Prostate gland (tissue), 2 donors: ENCODE results near the gene PCED1A. TPM values are rescaled to one million over a fixed set of nuclear protein-coding genes. Genes with fewer than 3 reads are reported as not detected.
"Not testable (repeated sequence)": the region's sequence is repeated elsewhere in the genome, so short reads cannot be mapped to it uniquely, and the experiment has no call there.

Experiments
- DNase-seq: peaks from one replicate; pipeline ENCODE4 v3.0.0-alpha.2; 2019; ENCODE audit warnings: low spot score
- H3K27ac ChIP-seq, 2 donors: fragments of 200-600 bp; sonication (generic); 2 replicates each; pipeline ENCODE4 v1.5.1; 2017 to 2019
- H3K27me3 ChIP-seq: fragments of 200-600 bp; sonication (generic); replicated peaks from 2 replicates; pipeline ENCODE4 v1.5.1; 2019; ENCODE audit not compliant: insufficient read depth
- H3K36me3 ChIP-seq, 2 donors: fragments of 200-600 bp; sonication (generic); 1 replicate in 1 of 2; 2 replicates in 1 of 2; pipeline versions ENCODE4 v1.5.1 to v1.8.1; 2017 to 2019
- H3K4me1 ChIP-seq: fragments of 200-600 bp; sonication (generic); replicated peaks from 2 replicates; pipeline ENCODE4 v1.5.1; 2019
- H3K4me3 ChIP-seq, 2 donors: fragments of 200-600 bp; sonication (generic); 2 replicates each; pipeline ENCODE4 v1.5.1; 2017 to 2019
- H3K9me3 ChIP-seq: fragments of 200-600 bp; sonication (generic); 2 replicates; pipeline ENCODE4 v1.5.1; 2017
- CTCF ChIP-seq, 4 experiments: fragments of 200-600 bp in 2 of 4; fragments of 450-650 bp in 2 of 4; sonication (generic) in 2 of 4; IDR thresholded peaks; 1 replicate in 3 of 4; 2 replicates in 1 of 4; pipeline ENCODE4 v1.5.1; 2016 to 2019; ENCODE audit warnings: antibody characterized with exemption in 4 of 4, mild to moderate bottlenecking in 2 of 4, moderate library complexity in 2 of 4
- POLR2A ChIP-seq: fragments of 450-650 bp; IDR thresholded peaks from one replicate; pipeline ENCODE4 v1.6.1; 2016; ENCODE audit warnings: antibody characterized with exemption, mild to moderate bottlenecking
- POLR2AphosphoS5 ChIP-seq: sonication (generic); formaldehyde crosslinking; IDR thresholded peaks from one replicate; pipeline ENCODE4 v1.6.1; 2017; ENCODE audit warnings: antibody characterized with exemption
- WGBS: methylation state at CpG from one replicate; pipeline ENCODE4 v1.1.5; 2018; 5-methylcytosine and 5-hydroxymethylcytosine counted together
- intact Hi-C: fragments of 100-400 bp; cut with DNase I; formaldehyde crosslinking; loops from one replicate; pipeline ENCODE4 v1.14.2; 2022
- total RNA-seq, 2 donors: library from RNA; depleted of rRNA; stranded (reverse); fragments of >200 nt; gene quantifications; one replicate each; pipeline ENCODE4 v1.1.0, GENCODE V29; 2016

Gene PCED1A
- total RNA-seq, 2 donors from 2014 or later: 54.8 to 58.1 TPM

- no peak for DNase-seq
- H3K9me3 ChIP-seq: no peaks in the 10 kb centered on the region
- TF ChIP-seq POLR2A (no peak), POLR2AphosphoS5 (no peak)
- no peaks in the 10 kb centered on the region for H3K36me3 ChIP-seq
- no peaks in the 10 kb centered on the region for H3K27me3 ChIP-seq
- H3K4me3 ChIP-seq: no peak within 1 kb of the TSS
- no peaks in the 10 kb centered on the region for H3K4me1 ChIP-seq
- H3K27ac ChIP-seq: no peak within 1 kb of the TSS
- intact Hi-C loops: no loop called here
- WGBS: 26% methylated on average over 5 of the region's 5 CpGs
These were observed 25.8 kb downstream of the PCED1A start, which contains the start of gene C20orf141 for GRCh38 chr20:2814587-2815051. Gene C20orf141, plus strand, starts transcription at chr20:2814987. Its CDS starts 198 bp downstream, at chr20:2815185.

GRCh38 chr20:2814076-2814475 lies 26.4 kb downstream of the PCED1A start:
- no peak overlapping the region for H3K27ac ChIP-seq
- no peak overlapping the region for H3K4me3 ChIP-seq
- WGBS: 95% methylated on average over 1 of the region's 1 CpG
- DNase-seq: no peak
- intact Hi-C loops: no loop called here
- H3K36me3 ChIP-seq: no peaks in the 10 kb centered on the region
- H3K27me3 ChIP-seq: no peaks in the 10 kb centered on the region
- H3K9me3 ChIP-seq: no peaks in the 10 kb centered on the region
- H3K4me1 ChIP-seq: no peaks in the 10 kb centered on the region
- TF ChIP-seq POLR2A: no peak
- TF ChIP-seq POLR2AphosphoS5: no peak
- TF ChIP-seq CTCF (IDR thresholded peaks at IDR 0.05): no peak

- H3K4me3 ChIP-seq: no peak overlapping the region
- intact Hi-C loops: no loop called here
- DNase-seq: no peak
- TF ChIP-seq POLR2A (no peak), CTCF (IDR thresholded peaks at IDR 0.05) (no peak), POLR2AphosphoS5 (no peak)
- H3K36me3 ChIP-seq: no peaks in the 10 kb centered on the region
- H3K27me3 ChIP-seq: no peaks in the 10 kb centered on the region
- no peaks in the 10 kb centered on the region for H3K4me1 ChIP-seq
- no peaks in the 10 kb centered on the region for H3K9me3 ChIP-seq
- WGBS: 95% methylated on average over 3 of the region's 3 CpGs
- H3K27ac ChIP-seq: no peak overlapping the region
These were observed 28.3 kb downstream of the PCED1A start for GRCh38 chr20:2812189-2812588.

- no peak for DNase-seq
- no peak for TF ChIP-seq POLR2AphosphoS5
- no peak for TF ChIP-seq POLR2A
- TF ChIP-seq CTCF (IDR thresholded peaks at IDR 0.05): no peak
- WGBS: 92% methylated on average over 10 of the region's 10 CpGs
- H3K27ac ChIP-seq: no peak overlapping the region
- no peaks in the 10 kb centered on the region for H3K27me3 ChIP-seq
- no peak overlapping the region for H3K4me3 ChIP-seq
- no peaks in the 10 kb centered on the region for H3K9me3 ChIP-seq
- H3K4me1 ChIP-seq: no peaks in the 10 kb centered on the region
- intact Hi-C loops: no loop called here
- H3K36me3 ChIP-seq: no peaks in the 10 kb centered on the region
These were observed 30.8 kb downstream of the PCED1A start for GRCh38 chr20:2809690-2810089.

- H3K36me3 ChIP-seq, H3K27ac ChIP-seq, H3K4me1 ChIP-seq, H3K4me3 ChIP-seq, H3K27me3 ChIP-seq, DNase-seq, H3K9me3 ChIP-seq, intact Hi-C loops: not testable (repeated sequence)
- 90% methylated on average over 9 of the region's 9 CpGs for WGBS
These were observed 32.5 kb downstream of the PCED1A start for GRCh38 chr20:2807929-2808328.

GRCh38 chr20:2807019-2807418 lies 33.4 kb downstream of the PCED1A start:
- H3K4me1 ChIP-seq: no peaks in the 10 kb centered on the region
- no peaks in the 10 kb centered on the region for H3K9me3 ChIP-seq
- DNase-seq: no peak
- intact Hi-C loops: no loop called here
- 89% methylated on average over 4 of the region's 4 CpGs for WGBS
- no peak overlapping the region for H3K27ac ChIP-seq
- H3K27me3 ChIP-seq: no peaks in the 10 kb centered on the region
- H3K36me3 ChIP-seq: no peaks in the 10 kb centered on the region
- TF ChIP-seq CTCF (IDR thresholded peaks at IDR 0.05): no peak
- no peak for TF ChIP-seq POLR2A
- no peak for TF ChIP-seq POLR2AphosphoS5
- no peak overlapping the region for H3K4me3 ChIP-seq
